ENCODE data around the gene NT5DC3.

Gene NT5DC3

GRCh38 chr12:103840876-103841689, at the start of gene NT5DC3:
NT5DC3 (minus strand) TSS chr12:103841234; CDS start chr12:103841156, 78 bp downstream.
- DNase-seq (ENCODE audit: low read depth), result peak; percentile 86

- no peak for DNase-seq (ENCODE audit: low read depth)
Measured at GRCh38 chr12:103887738-103888137, 46.7 kb upstream of the NT5DC3 start.

GRCh38 chr12:103886195-103886797, 45.3 kb upstream of the NT5DC3 start:
- DNase-seq (ENCODE audit: low read depth), result no peak

- DNase-seq (ENCODE audit: low read depth), result peak; percentile 52
Measured at GRCh38 chr12:103884316-103884715, 43.3 kb upstream of the NT5DC3 start.

- no peak for DNase-seq (ENCODE audit: low read depth)
Measured at GRCh38 chr12:103883908-103884307, 42.9 kb upstream of the NT5DC3 start.

- DNase-seq (ENCODE audit: low read depth), result peak; percentile 36
Measured at GRCh38 chr12:103882861-103883596, 42.0 kb upstream of the NT5DC3 start.

GRCh38 chr12:103881261-103881660, 40.2 kb upstream of the NT5DC3 start:
- DNase-seq (ENCODE audit: low read depth), result no peak

GRCh38 chr12:103880299-103881142, 39.5 kb upstream of the NT5DC3 start:
- DNase-seq (ENCODE audit: low read depth), result no peak

GRCh38 chr12:103879878-103880277, 38.8 kb upstream of the NT5DC3 start:
- no peak for DNase-seq (ENCODE audit: low read depth)

- DNase-seq (ENCODE audit: low read depth), result no peak
Measured at GRCh38 chr12:103879048-103879692, 38.1 kb upstream of the NT5DC3 start.

- DNase-seq (ENCODE audit: low read depth), result peak; percentile 83
Measured at GRCh38 chr12:103877934-103878510, 37.0 kb upstream of the NT5DC3 start.

GRCh38 chr12:103877288-103877687, 36.3 kb upstream of the NT5DC3 start:
- DNase-seq (ENCODE audit: low read depth), result no peak

- no peak for DNase-seq (ENCODE audit: low read depth)
Measured at GRCh38 chr12:103875666-103876065, 34.6 kb upstream of the NT5DC3 start.

- no peak for DNase-seq (ENCODE audit: low read depth)
Measured at GRCh38 chr12:103868215-103868614, 27.2 kb upstream of the NT5DC3 start.

- peak; percentile 50 for DNase-seq (ENCODE audit: low read depth)
Measured at GRCh38 chr12:103865151-103865730, 24.2 kb upstream of the NT5DC3 start.

- DNase-seq (ENCODE audit: low read depth), result no peak
Measured at GRCh38 chr12:103864710-103865109, 23.7 kb upstream of the NT5DC3 start.

GRCh38 chr12:103858953-103859601, 18.0 kb upstream of the NT5DC3 start:
- DNase-seq (ENCODE audit: low read depth), result peak; percentile 97

- no peak for DNase-seq (ENCODE audit: low read depth)
Measured at GRCh38 chr12:103858335-103858734, 17.3 kb upstream of the NT5DC3 start.

GRCh38 chr12:103857164-103857563, 16.1 kb upstream of the NT5DC3 start:
- DNase-seq (ENCODE audit: low read depth), result peak; percentile 13

Measured in ELR (cell line).